Measurements from ENCODE around the gene ADAM8. TPM values are rescaled to one million over a fixed set of nuclear protein-coding genes. Genes with fewer than 3 reads are reported as not detected.

The ADAM8 gene
- total and polyA plus RNA-seq, 10 of the 15 experiments (the other 5 are each of a cell fraction or from before 2014, with no cell fraction given): 0.37 to 92.7 (median 21.7) TPM

GRCh38 chr10:133271521-133272300 is 5.0 kb downstream of the ADAM8 start:
- RAD21 ChIA-PET (ENCODE audit: unreplicated experiment): no interaction called here

More at GRCh38 chr10:133271521-133272300, 5.0 kb downstream of the ADAM8 start:
- Histone ChIP-seq H3K9ac (ENCODE audit: control insufficient read depth, insufficient read depth, low read length) (no peak overlapping the region), H3K36me3 (ENCODE audit: control insufficient read depth in 2 of 2, insufficient read depth in 2 of 2, low read length in 1 of 2) (peaks cover 6 to 37% of the 10 kb centered on the region in 2 experiments), H3K4me2 (ENCODE audit: control insufficient read depth, insufficient read depth) (no peak overlapping the region), H3K79me2 (ENCODE audit: control insufficient read depth, insufficient read depth, low read length) (peaks cover 23% of the 10 kb centered on the region), H2AFZ (ENCODE audit: control insufficient read depth, low read depth, low read length) (no peak overlapping the region), H4K20me1 (ENCODE audit: control insufficient read depth, insufficient read depth) (no peaks in the 10 kb centered on the region; the same call in 1 of the 2 replicates), H3K27ac (ENCODE audit: control insufficient read depth, insufficient read depth) (no peak overlapping the region), H3K4me3 (no peak overlapping the region), H3K9me3 (replicated peaks; ENCODE audit: control insufficient read depth, insufficient read depth, low read length) (no peaks in the 10 kb centered on the region), H3K27me3 (replicated peaks in 1 of 2; ENCODE audit: control insufficient read depth in 2 of 2, insufficient read depth in 2 of 2, low read length in 1 of 2) (no peaks in the 10 kb centered on the region), H3K4me1 (ENCODE audit: control insufficient read depth, insufficient read depth, low read length) (peaks cover 11% of the 10 kb centered on the region)
- TF ChIP-seq BCL11A (IDR thresholded peaks at IDR 0.05; ENCODE audit: low read depth, low read length) (no peak), NBN (IDR thresholded peaks at IDR 0.05) (no peak), RELA (IDR thresholded peaks at IDR 0.05; ENCODE audit: borderline replicate concordance, partially characterized antibody) (no peak), DPF2 (IDR thresholded peaks at IDR 0.05) (no peak), STAT3 (IDR thresholded peaks at IDR 0.05; ENCODE audit: low read depth, low read length) (no peak), CHD1 (IDR thresholded peaks at IDR 0.05; ENCODE audit: low read depth, low read length) (no peak), EP300 (IDR thresholded peaks at IDR 0.05; ENCODE audit: borderline replicate concordance in 1 of 2, control insufficient read depth in 1 of 2, low read depth in 2 of 2, low read length in 2 of 2) (no peak), CBX3 (IDR thresholded peaks at IDR 0.05; ENCODE audit: borderline replicate concordance, low read depth) (no peak), POLR2A (IDR thresholded peaks at IDR 0.05; ENCODE audit: low read depth, low read length) (no peak)
- TF ChIP-seq, protein P1, sequence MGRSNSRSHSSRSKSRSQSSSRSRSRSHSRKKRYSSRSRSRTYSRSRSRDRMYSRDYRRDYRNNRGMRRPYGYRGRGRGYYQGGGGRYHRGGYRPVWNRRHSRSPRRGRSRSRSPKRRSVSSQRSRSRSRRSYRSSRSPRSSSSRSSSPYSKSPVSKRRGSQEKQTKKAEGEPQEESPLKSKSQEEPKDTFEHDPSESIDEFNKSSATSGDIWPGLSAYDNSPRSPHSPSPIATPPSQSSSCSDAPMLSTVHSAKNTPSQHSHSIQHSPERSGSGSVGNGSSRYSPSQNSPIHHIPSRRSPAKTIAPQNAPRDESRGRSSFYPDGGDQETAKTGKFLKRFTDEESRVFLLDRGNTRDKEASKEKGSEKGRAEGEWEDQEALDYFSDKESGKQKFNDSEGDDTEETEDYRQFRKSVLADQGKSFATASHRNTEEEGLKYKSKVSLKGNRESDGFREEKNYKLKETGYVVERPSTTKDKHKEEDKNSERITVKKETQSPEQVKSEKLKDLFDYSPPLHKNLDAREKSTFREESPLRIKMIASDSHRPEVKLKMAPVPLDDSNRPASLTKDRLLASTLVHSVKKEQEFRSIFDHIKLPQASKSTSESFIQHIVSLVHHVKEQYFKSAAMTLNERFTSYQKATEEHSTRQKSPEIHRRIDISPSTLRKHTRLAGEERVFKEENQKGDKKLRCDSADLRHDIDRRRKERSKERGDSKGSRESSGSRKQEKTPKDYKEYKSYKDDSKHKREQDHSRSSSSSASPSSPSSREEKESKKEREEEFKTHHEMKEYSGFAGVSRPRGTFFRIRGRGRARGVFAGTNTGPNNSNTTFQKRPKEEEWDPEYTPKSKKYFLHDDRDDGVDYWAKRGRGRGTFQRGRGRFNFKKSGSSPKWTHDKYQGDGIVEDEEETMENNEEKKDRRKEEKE (IDR thresholded peaks at IDR 0.05): no peak
- no peak for FAIRE-seq
- intact Hi-C loops (cut with micrococcal nuclease; ENCODE audit: unreplicated experiment): no loop called here
- 86% methylated on average over 35 of the region's 35 CpGs for WGBS (ENCODE audit: insufficient coverage, insufficient replicate concordance, low lambda C conversion rate, missing lambda C conversion rate)
- SMC1A ChIA-PET (ENCODE audit: uncharacterized antibody, unreplicated experiment): no interaction called here
- DNase-seq (ENCODE audit: low read depth, low spot score): no peak
- no peak for ATAC-seq
- in situ Hi-C loops (cut with MboI): no loop called here
- no TSS peak for BruUV-seq (replicated peaks)
- CTCF ChIA-PET: no interaction called here
- POLR2A ChIA-PET: no interaction called here
